ENCODE data around the gene SRRM5. TPM values are rescaled to one million over a fixed set of nuclear protein-coding genes. Genes with fewer than 3 reads are reported as not detected.

Gene SRRM5
- total RNA-seq, 1 experiment from 2014 or later: not detected

- Histone ChIP-seq H3K36me3 (ENCODE audit: control insufficient read depth in 1 of 2, insufficient read depth in 2 of 2, low read length in 2 of 2) (peaks cover 35 to 60% of the 10 kb centered on the region in 2 experiments), H3K79me2 (ENCODE audit: insufficient read depth, low read length) (no peaks in the 10 kb centered on the region), H3K27ac (ENCODE audit: low read depth, low read length) (no peak overlapping the region; the same call in 1 of the 2 replicates), H3K27me3 (ENCODE audit: insufficient read depth, low read length) (no peaks in the 10 kb centered on the region), H3K9me3 (ENCODE audit: control insufficient read depth in 1 of 2, insufficient read depth in 1 of 2, low read depth in 1 of 2, low read length in 2 of 2) (no peaks in the 10 kb centered on the region), H3K4me1 (ENCODE audit: control insufficient read depth in 1 of 2, insufficient read depth in 2 of 2, low read length in 2 of 2) (no peaks in the 10 kb centered on the region), H3K4me3 (replicated peaks in 1 of 2; ENCODE audit: low read depth in 1 of 2, low read length in 2 of 2) (no peak overlapping the region), H3K9ac (ENCODE audit: low read length) (no peak overlapping the region), H2AFZ (ENCODE audit: low read depth, low read length, poor library complexity, severe bottlenecking) (no peak overlapping the region), H4K20me1 (ENCODE audit: insufficient read depth) (no peaks in the 10 kb centered on the region), H3K4me2 (ENCODE audit: low read length) (no peak overlapping the region), H3K9me2 (ENCODE audit: insufficient read depth) (no peaks in the 10 kb centered on the region)
- TF ChIP-seq RAD21 (IDR thresholded peaks at IDR 0.05; ENCODE audit: low read depth) (peak; percentile 63), CTCF (IDR thresholded peaks at IDR 0.05 in 2 of 3, conservative IDR thresholded peaks at IDR 0.05 in 1 of 3; ENCODE audit: borderline replicate concordance in 1 of 3, insufficient read depth in 1 of 3, low read depth in 2 of 3, low read length in 2 of 3) (peak; percentile 32 to 83 (median 72); a peak in 5 of 6 replicates), REST (IDR thresholded peaks at IDR 0.05; ENCODE audit: low read depth) (no peak)
- ChIA-PET POLR2A (no interaction called here), RAD21 (ENCODE audit: low non-redundant PET in 1 of 2, low total read pairs in 2 of 2, uncharacterized antibody in 2 of 2, unreplicated experiment in 2 of 2) (no interaction called here), CTCF (no interaction called here)
- no TSS peak for BruUV-seq (replicated peaks)
- intact Hi-C loops (cut with micrococcal nuclease): no loop called here
- ATAC-seq: peak; percentile 85
- no peak for DNase-seq (ENCODE audit: low read depth, low spot score)
Measured at GRCh38 chr19:43651758-43652545, 40.1 kb downstream of the SRRM5 start.

Data from HCT116 (cell line).